CD4-positive, alpha-beta T cell treated with Interleukin-2 at 100 ng/mL for 4 hours (primary cell): Measurements from ENCODE around the gene CSF2.
A peak's percentile ranks its signal among the peaks of the same experiment; 100 is the strongest.
"Not testable (repeated sequence)": the region's sequence is repeated elsewhere in the genome, so short reads cannot be mapped to it uniquely, and the experiment has no call there.

Experiments used
- DNase-seq: peaks from one replicate; pipeline ENCODE4 v3.0.0-alpha.2; 2020; ENCODE audit warnings: low spot score

Gene CSF2

DNA sequence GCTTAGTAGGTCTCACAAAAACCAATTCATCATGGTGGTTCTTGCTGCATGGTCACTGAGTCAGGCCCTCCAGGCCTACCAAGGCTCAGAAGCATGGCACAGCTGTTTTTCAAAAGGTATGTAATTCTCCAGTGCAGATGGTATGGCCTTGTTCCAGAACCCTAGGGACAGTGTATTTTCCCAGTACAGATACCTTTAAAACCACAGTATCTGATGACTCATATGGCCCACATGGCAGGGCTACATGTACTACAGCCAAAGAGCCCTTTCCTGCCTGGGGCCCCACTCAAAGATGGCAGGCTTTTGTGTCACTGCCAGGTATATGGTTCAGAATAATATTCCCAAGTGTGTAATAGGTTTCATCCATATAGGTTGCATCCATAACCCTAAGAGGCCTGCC, 16.5 kb downstream of the CSF2 start:
- no peak for DNase-seq

DNA sequence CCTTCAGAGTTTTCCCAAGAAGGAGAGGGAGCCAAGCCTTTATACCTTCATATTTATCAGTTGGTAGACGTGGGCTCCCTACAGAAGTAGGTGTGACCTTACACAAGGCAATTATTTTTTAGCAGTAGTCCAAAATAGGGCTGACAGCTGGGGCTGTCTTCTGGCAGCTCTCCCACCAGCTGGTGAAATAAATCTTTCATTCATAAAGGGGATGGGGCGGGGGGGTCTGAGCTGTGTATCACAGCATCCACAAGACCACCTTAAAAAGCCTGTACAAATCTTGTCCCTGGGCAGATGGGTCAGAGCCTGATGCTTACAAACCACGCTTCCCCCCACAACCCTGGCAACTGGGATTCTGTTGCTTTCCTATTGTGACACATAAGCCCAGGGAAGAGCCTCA, 19.7 kb downstream of the CSF2 start:
- no peak for DNase-seq

DNA sequence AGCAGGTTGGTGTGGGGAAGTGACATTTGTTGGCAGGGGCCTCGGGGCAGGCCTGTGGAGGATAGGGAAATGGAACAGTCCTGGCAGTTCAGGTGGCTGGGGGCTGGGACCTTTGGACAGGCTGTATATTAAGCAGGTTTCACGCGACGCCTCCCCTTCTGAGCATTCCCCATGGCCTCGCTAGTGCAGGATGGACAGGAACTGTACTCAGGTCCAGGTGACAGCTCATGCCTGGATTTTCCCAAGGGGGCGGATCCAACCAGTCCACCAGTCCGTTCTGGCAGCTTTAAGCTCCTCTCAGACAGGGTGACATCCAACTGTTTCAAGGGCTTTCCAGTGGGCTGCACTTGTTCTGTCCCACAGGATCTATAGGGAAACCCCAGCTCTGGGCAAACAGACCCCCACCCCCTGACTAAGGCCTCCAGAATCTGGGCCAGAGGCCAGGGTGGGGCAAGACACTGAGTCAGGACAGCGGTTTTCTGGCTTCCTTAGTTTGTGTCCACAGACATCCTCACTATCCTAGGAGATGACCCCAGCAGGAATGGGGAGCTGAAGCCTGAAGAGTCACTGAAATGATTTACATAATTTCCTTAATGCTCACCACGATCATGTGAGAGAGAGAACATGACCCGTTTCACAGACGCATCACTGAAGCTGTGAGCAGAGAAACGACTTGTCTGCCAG, 20.9 kb downstream of the CSF2 start:
- DNase-seq = no peak

DNA sequence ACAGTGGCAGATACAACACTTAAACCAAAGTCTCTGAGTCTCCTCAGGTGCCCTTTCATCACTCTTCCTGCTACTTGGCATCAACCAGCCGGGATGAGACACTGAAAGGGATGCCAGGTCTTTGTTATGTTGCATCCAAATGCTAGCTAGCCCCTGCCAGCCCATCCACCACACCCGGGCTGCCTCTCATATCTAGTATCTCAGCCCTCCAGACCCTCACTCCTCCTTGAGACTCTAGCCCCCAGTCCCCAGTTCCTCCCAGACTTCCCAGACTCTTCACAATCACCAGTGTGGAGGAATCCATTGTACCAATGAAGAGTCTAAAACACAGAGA, 21.5 kb downstream of the CSF2 start:
- no peak for DNase-seq

DNA sequence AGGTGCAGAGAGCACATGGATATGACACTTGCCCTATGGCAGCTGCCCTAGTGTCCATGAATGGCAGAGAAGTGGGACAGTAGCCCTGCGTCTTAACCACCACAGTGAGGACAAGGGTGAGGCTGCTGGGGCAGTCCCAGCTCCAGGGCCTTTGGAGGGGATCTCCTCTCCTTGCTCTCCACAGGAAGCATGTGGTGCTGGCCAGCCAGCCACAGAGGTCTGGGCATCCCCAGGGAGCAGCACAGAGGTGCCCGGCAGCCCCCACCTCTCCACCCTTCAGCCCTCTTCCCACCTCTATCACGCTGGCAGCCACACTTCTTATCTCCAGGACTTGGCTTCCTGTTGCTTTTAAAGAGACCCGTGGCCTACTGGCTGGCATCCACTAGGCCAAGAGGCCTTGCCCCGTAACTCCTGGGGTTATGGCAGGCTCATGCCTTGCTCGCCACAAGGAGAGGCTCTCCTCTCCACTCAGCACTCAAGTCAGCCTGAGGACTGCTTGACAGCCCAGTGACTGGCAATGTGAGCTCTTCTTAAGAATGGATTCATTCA, 21.9 kb downstream of the CSF2 start:
- DNase-seq = no peak

DNA sequence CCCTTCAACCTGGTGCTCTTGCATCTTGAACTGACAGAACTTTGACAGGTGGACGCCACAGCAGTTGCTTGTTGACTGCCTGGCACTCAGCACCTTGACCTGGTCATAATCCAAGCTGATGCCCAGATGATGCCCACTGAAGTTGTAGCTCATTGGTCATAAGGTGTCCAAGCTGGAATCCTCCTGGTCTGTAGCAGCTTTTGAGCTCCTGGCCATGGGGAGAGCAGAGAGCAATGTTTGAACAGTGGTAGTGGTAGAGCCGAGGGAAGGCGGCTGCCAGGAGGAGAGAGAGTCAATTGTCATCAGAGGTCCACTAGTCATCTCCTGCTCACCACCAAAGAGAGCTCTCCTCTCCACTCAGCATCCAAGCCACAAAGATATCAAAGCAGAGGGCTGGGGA, 23.3 kb downstream of the CSF2 start:
- no peak for DNase-seq

DNA sequence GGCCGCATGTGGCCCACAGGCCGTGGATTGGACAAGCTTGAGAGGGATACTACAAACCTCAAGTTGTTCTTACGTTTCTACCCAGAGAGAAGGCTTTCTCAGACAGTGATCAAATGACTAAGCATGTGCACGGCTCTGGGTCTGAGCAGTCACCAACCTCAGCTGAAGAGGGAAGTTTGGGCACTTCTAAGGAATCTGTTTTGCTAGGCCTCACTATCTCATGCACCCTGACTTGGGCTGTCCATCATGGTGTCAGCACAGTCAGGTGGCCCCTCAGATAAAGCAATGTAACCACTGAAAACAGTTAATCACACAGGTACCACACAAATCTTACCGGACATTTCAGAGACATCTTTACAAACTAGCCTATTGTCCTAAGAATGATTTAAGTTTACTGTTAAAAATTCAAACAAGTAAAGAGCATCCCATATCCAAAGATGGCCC, 24.6 kb downstream of the CSF2 start:
- DNase-seq = no peak

DNA sequence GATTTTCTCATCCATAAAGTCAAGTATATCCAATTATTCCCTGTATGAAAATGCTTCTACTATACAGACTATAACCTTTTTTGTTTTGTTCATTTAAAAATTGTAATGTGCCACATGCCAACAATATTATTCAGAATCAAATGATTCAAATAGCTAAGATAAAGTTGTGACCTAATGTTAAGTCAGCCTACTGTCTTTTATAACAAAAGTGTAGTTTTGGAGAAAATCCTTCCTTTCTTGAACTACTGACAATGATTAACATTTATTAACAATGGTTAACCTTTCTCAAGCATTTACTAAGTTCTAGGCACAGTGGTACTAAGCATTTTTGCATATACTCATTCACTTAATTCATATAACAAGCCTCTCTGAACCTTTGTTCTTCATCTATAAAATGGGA, 25.0 kb downstream of the CSF2 start:
- DNase-seq = no peak

DNA sequence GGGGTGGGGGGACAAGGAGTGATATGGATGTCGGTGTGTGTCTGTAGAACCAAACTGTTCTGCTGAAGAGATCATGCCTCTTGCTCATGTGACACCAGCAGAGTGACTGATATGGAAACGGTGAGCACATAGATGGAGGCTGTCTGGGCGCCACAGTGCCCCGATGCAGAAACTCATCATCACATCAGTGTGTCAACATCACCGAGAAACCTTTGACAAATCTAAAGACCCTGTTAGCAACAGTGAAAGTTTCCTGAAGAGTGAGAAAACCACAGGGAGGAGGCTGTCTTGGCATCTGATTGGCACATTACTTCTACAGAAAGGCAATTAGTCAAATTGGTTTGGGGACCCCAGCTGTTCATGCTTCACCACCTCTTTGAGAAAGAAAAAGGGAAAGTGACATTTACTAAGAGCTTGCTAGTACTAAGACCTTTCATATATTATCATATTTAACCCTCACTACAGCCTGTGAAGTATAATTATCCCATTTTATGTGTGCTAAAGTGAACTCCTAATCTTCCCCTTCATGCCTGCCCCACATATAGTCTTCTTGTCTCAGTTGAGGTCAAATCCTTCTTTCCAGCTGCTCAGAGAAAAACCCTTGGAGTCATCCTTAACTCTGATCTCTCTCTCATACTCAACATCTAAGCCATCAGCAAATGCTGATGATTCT, 25.6 kb downstream of the CSF2 start:
- peak; percentile 76 for DNase-seq

DNA sequence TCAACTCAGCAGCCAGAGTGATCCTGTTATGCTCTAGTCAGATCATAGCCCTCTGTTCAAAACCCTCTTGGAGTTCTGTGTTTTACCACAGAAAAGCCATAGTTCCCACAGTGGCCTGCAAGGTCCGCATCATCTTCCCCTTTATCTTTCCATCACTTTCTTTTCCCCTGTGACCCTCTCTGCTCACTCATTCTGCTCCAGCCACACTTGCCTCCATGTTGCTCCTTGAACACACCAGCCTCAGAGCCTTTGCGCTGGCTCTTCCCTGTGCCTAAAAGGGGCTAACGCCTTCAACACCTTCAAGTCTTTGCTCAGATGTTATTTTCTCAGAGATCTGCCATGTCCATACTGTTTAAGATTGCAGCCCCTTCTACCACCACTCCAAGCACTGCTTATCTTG, 26.3 kb downstream of the CSF2 start:
- no peak for DNase-seq

DNA sequence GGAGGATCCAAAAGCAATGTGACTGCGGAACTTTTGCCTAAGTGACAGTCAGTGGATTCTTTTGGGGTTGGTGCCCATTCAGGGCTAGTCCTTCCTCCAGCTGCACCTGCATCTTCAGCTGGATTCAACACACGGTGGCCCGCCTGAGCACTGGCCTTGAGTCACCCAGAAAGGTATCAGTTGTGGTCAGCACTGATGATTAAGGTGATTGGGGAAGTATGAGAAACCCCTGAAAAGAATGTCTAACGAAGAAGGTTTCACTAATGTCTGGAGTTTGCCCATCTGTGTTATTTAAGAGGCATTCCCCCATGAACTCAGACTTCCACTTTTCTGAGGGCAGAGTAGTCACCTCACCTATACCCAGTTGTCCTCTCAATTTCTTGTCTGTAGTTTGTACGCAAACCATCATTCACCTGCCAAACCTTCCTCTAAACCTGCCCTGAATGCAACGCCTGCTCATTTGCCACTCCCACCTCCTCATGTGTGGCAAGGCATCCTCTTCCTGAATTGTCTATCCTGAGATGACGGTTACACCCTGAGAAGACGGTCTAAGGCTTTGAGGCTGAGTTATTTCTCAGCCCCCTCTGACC, 27.2 kb downstream of the CSF2 start:
- DNase-seq = peak; percentile 42

DNA sequence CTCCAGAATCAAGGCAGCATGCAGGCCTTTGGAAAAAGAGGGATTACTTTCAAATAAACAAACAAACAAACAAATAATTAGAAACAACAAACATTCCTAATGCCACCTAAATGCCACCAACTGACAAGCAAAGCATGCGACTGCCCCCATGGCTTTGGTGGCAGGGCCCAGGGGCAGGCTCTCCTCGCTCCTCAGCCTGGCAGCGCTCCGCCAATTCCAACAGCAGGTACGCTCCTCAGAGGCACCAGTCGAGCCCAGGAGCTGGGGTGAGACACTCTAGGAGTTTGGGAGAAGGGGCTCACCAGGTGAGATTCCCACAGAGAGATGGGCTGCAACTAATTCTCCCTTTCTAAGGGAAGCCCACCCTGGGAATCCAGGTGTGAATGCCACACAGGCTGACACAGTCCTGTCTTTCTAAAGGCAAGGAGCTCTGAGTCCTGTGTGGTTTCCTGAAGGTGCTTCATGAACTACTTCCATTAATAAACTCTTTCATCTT, 27.8 kb downstream of the CSF2 start:
- no peak for DNase-seq

DNA sequence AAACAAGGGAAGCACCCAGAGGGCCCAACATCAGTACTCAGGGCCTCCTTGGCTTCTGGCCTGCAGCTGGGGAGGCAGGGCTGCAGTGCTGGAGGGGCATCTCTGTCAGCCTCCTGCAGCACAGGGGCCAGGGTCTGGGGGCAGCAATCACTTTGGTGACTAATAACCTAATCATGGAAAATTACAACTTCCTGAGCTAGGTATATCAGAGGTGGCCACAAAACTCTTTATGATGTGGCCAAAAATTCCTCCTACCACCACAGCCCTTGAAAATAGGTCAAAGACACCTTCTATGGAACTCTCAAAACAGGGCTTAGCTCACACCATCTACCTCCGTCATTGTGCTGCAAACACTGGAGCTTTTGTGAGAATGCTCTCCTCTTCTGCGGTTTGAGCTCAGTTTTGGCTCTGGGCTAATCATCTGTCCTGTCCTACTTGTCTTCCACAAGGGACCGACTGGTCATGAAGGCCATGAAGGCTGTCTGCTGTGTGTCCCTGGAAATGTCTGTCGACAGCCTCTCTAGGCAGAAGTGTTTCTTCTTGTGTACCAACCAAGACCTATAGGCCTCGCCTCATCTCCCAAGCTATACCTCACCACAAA, 28.6 kb downstream of the CSF2 start:
- DNase-seq = peak; percentile 57

DNA sequence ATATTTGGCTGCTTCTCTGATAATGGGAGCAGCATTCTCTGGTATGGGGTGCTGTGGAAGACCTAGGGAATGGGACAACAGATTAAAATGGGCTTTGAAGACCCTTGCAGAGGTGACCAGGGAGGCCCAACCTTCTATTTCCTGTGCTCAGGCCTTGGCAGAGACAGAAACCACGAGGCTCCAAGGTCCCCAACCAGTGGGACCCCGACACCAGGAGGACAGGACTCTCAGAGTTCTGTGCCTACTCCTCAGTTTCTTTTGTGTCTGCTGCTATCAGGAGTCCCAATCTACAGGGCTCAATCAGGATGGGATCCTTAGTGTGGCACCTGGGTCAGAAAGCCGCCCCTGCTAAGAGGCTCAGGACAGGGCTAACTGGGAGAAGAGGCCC, 29.3 kb downstream of the CSF2 start:
- no peak for DNase-seq

DNA sequence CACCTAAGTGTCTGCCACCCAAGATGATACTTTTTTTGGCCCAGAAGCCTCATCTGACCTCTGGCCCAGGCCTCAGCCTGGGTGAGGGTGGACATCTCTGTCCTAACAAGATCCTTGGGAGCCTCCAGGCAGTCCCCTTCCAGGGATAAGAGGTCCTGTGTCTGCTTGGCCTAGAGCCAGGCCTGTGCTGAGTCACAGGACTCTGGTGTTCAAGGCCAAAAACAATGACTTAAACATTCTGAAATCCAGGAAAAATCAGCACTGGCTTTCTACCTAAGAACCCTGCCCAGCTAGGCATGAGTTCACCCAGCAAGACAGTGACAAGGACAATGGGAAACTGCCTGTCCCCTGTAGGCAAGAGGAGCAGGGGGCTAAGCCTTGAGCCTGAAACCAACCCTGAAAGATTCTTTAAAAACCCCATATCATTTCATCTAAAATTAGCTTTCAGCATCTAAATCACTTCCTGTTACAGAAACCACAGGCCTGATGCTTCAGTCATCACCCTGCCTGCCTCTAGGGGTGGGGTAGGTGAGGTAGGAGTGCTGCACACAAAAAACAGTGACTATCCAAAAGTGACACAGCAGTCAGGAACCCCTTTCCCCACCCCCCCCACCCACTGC, 29.9 kb downstream of the CSF2 start:
- DNase-seq = peak; percentile 88

DNA sequence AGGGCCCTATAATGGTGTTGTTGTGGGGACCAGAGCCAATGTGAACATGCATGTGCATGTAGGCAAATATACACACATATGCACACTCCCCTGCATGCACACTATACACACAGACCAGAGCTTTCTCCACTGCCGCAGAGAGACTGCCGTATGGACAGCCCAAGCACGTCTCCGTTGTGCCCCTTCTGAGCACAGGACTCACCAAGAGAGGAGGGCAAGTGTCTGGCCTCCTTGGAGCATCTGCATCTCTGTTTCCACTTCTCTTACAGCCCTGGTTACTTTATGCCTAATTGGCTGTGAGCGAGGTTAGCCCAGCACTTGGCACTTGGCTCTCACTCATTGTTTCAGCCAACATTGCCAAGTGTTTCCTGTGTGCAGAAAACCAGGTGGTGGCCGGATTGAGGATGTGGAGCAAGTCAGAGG, 30.4 kb downstream of the CSF2 start:
- DNase-seq = no peak

DNA sequence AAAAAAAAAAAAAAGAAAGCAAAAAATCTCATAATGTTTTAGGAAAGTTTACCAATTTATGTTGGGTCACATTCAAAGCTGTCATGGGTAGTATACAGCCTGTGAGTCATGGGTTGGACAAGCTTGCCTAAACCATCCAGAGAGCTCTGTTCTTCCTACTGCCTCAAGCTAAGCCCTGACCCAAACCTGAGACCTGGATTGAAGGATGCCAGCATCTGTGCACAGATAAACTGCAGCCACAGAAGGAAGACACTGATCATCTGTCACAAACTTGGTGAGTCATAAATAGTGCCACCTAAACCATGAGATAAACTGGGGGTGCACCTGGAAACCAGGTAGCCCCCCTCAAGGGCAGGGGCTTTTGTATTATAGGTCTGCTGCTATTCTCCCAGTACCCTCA, 31.0 kb downstream of the CSF2 start:
- DNase-seq = no peak

DNA sequence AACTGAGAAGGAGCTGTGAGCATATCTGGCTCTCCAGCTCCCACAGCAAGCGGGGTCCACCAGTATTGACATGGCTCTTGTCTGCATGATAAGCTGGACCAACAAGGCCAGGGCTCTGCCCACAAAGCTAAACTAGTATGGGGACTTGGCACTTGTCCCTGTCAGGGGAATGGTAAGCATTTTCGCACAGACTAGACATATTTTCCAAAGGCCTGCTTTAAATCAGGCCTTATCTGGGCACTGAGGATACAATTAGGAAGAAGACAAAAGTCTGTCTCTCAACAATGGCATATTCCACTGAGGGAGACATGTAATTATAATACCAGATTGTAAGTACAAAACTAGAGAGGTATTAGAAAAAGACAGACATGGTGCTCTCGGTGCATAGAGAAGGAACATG, 32.1 kb downstream of the CSF2 start:
- no peak for DNase-seq

DNA sequence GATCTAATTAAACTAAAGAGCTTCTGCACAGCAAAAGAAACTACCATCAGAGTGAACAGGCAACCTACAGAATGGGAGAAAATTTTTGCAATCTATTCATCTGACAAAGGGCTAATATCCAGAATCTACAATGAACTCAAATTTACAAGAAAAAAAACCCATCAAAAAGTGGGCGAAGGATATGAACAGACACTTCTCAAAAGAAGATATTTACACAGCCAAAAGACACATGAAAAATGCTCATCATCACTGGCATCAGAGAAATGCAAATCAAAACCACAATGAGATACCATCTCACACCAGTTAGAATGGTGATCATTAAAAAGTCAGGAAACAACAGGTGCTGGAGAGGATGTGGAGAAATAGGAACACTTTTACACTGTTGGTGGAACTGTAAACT, 34.9 kb downstream of the CSF2 start:
- DNase-seq = not testable (repeated sequence)

DNA sequence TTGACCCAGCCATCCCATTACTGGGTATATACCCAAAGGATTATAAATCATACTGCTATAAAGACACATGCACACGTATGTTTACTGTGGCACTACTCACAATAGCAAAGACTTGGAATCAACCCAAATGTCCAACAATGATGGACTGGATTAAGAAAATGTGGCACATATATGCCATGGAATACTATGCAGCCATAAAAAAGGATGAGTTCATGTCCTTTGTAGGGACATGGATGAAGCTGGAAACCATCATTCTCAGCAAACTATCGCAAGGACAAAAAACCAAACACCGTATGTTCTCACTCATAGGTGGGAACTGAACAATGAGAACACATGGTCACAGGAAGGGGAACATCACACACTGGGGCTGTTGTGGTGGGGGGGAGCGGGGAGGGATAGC, 35.4 kb downstream of the CSF2 start:
- not testable (repeated sequence) for DNase-seq

DNA sequence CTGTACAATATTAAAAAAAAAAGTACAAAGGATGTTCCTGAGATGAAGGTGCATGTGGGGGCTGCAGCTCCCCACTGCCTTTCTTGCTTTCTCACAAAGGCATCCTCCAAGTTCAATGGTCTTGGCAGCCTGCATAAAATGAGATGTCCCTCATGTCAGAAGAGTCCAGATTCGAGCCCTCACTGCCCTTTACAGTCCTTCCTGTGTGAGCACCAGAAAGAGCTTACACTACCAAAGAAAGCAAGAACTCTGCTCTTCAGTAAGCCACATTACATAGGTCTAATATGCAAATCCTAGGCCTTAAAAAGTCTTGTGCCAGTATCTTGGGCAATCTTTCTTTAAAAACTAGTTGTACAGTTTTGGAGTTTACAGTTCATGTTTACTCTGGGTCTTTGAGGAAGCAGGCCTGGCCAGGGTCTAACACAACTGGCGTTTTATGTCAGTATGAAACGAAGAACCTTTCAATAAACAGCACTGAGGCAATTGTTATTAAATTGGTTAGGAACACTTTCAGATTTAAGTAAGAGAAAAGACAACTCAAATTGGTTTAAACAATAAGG, 36.0 kb downstream of the CSF2 start:
- no peak for DNase-seq

DNA sequence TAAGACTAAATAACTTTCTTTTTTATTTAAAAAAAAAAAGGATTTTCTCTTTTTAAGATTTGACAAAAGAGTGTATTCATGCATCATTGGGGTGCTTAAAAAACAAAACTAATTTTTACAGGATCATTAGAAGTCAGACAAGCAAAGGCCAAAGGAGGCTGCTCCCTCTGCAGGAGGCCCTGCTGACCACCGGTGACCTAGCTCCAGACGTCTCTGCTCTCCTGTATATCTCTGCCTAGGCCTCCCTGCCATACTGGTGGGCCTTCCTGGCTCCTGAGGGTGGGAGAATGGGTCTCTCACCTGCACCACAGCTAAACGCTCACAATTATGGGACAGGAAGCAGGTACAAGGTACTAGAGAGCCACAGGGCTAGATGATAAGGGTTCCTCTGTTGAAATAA, 36.6 kb downstream of the CSF2 start:
- DNase-seq = no peak
